ENCODE measurements around the gene TMPRSS6. TPM values are rescaled to one million over a fixed set of nuclear protein-coding genes. Genes with fewer than 3 reads are reported as not detected.

TMPRSS6 gene
- 10 to 100 TPM; 11.3 to 12.4 TPM for total RNA-seq

DNA sequence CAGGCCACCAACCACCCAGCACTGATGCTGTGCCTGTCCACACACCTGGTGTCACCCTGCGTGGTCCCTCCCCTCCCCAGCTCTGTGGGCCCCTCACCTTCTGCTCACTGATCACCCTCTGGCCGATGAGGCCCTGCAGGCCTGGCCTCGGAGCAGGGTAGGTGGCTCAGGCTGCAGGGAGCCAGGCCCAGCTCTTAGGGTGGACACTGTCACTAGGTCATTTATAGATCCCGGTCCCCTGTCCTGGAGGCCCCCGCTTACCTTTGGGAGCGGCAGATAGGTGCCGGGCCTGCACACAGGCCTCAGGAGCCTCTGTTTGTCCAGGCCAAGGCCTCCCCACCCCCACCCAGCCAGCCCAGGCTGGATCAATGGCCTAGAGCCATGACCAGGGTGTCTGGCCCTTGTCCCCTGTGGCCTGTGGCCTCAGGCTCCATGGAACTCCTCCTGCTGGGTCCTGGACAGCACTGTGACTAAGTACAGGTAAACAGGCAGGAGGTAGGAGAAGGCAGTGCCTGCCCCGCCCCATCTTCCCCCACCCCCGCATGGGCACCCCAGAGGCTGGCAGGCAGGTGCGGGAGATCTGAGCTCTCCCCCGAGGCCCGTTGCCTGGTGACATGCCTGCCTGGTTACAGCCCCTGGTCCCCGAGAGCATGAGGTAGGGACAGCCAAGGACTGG lies at the start of gene TMPRSS6:
Gene TMPRSS6, minus strand, starts transcription at position 472 of the 676 bp plus-strand sequence. CDS start 6,296 bp downstream, outside the sequence.
- Mint-ChIP-seq H3K9me3 (no peaks in the 10 kb centered on the region), H3K27ac (no peak within 1 kb of the TSS), H3K27me3 (no peaks in the 10 kb centered on the region), H3K4me1 (ENCODE audit: low read depth) (peaks cover 6% of the 10 kb centered on the region), H3K36me3 (ENCODE audit: low read depth) (no peaks in the 10 kb centered on the region), H3K4me3 (no peak within 1 kb of the TSS)
- TF ChIP-seq, protein P1, sequence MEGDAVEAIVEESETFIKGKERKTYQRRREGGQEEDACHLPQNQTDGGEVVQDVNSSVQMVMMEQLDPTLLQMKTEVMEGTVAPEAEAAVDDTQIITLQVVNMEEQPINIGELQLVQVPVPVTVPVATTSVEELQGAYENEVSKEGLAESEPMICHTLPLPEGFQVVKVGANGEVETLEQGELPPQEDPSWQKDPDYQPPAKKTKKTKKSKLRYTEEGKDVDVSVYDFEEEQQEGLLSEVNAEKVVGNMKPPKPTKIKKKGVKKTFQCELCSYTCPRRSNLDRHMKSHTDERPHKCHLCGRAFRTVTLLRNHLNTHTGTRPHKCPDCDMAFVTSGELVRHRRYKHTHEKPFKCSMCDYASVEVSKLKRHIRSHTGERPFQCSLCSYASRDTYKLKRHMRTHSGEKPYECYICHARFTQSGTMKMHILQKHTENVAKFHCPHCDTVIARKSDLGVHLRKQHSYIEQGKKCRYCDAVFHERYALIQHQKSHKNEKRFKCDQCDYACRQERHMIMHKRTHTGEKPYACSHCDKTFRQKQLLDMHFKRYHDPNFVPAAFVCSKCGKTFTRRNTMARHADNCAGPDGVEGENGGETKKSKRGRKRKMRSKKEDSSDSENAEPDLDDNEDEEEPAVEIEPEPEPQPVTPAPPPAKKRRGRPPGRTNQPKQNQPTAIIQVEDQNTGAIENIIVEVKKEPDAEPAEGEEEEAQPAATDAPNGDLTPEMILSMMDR (IDR thresholded peaks at IDR 0.05), result no peak
- ChIA-PET CTCF (no interaction called here), POLR2A (interaction anchor here (0.6 to 1.3 kb wide), 3 partner anchors 12 to 82 kb away, joined by 3 read pairs; no protein-coding TSS in a partner anchor)
- ATAC-seq, result no peak
- intact Hi-C loops (cut with micrococcal nuclease), result no loop called here
- no peak for DNase-seq

DNA sequence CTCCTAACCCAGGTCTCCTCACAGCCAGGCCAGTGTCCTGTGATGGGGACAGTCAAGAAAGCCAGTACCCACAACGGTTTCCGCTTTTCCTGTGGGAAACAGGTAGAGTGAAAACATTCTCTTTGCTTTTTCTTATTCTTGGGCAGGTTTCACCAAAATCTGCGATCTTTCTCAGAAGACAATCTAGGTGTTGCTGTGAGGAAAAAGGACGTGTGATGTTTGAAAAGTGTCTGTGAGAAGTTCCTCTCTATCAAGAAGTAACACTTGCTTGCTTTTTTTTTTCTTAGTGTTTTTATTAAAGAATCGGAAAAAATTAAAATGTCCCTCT lies 49.4 kb upstream of the TMPRSS6 start:
- no peak for ATAC-seq
- TF ChIP-seq, protein P1 (IDR thresholded peaks at IDR 0.05), result no peak
- CTCF ChIA-PET, result no interaction called here
- Mint-ChIP-seq H3K9me3 (peaks cover 9% of the 10 kb centered on the region), H3K4me1 (ENCODE audit: low read depth) (peaks cover 82% of the 10 kb centered on the region), H3K4me3 (no peak overlapping the region), H3K27me3 (no peaks in the 10 kb centered on the region), H3K27ac (peak overlapping the region; percentile 43), H3K36me3 (ENCODE audit: low read depth) (peaks cover 3% of the 10 kb centered on the region)
- intact Hi-C loops (cut with micrococcal nuclease), result no loop called here
- DNase-seq, result no peak
- POLR2A ChIA-PET, result interaction anchor here (1.8 kb wide), 1 partner anchor 10 kb away, joined by 9 read pairs; the partner anchor contains the start of gene IL2RB

DNA sequence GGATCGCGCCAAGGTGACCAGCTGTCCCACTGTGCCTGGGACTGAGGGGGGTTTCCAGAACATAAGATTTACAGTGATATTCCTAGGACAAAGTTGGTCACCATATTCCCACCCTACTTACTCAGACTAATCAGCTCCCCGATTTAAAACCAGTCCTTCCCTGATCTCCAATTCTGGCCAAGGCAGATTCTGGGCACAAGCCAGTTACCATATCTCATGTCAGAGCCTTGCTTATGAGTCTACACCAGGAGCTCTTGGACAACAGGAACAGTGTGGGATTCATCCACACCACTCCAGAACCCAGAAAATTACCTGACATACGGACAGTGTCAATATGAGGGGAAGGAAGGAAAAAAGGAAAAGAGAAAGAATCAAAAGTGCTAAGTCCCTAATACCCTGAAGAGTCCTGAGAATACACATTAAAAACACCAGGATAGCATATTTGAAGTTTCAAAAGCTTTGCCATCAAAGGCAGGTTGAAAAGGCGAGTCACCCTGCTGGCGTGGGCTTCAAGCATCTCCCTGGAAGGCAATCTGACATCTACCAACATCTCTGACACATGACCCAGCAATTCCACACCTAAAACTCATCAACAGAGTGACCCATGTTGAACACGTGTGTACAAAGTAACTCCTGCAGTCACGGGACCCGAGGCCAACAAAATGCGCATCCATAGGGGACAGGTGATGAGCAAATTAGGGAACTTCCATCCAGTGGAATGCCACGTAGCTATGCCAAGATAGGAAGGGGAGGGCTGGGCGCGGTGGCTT lies 48.2 kb upstream of the TMPRSS6 start:
- Mint-ChIP-seq H3K4me3 (no peak overlapping the region), H3K36me3 (ENCODE audit: low read depth) (peaks cover 3% of the 10 kb centered on the region), H3K27ac (peak overlapping the region; percentile 10), H3K27me3 (no peaks in the 10 kb centered on the region), H3K4me1 (ENCODE audit: low read depth) (peaks cover 74% of the 10 kb centered on the region), H3K9me3 (peaks cover 9% of the 10 kb centered on the region)
- ChIA-PET POLR2A (interaction anchor here (1.1 to 1.8 kb wide), 2 partner anchors 9 to 35 kb away, joined by 4 to 9 read pairs; partner anchors contain the start of gene IL2RB), CTCF (interaction anchor here (0.7 to 3.0 kb wide), 3 partner anchors 9 to 42 kb away, joined by 3 to 15 read pairs (median 3); no protein-coding TSS in a partner anchor)
- TF ChIP-seq, protein P1 (IDR thresholded peaks at IDR 0.05), result no peak
- DNase-seq, result peak; percentile 58
- no peak for ATAC-seq
- intact Hi-C loops (cut with micrococcal nuclease), result no loop called here

DNA sequence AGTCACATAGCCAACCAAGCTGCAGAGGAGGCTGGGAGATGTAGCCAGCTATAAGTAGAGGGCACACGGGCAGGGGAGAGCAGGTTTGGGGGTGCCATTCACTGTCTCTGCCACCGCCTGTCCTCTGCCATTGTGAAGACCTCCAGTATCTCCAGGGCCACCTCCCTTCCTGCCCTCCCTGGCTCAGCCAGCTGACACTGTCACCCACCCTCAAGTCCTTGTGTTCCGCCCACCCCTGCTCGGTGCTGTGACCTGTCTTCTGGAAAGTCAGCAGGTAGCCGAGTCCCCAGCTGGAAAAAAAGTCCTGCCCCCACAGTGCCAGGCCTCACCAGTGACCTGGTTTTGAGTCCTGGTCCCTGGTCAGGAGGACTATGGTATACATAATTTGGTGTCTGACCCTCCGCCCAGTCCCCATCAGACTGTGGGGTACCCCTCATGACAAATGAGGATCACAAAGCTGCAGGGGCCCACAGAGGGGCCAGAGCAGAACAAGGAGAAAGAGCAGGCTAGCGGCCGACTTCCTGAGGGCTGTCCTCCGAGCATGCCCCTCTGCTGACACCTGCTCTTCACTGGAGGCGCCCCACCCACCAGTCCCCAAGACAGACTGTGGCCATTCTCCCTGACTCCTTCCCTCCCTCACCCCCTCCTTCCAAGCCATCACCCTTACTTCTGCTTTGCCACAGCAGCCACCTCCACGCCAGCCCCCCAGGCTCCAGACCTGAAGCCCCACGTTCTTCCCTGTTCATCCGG lies 47.3 kb upstream of the TMPRSS6 start:
- Mint-ChIP-seq H3K27ac (no peak overlapping the region), H3K4me1 (ENCODE audit: low read depth) (peaks cover 66% of the 10 kb centered on the region), H3K27me3 (no peaks in the 10 kb centered on the region), H3K36me3 (ENCODE audit: low read depth) (peaks cover 3% of the 10 kb centered on the region), H3K9me3 (peaks cover 10% of the 10 kb centered on the region), H3K4me3 (no peak overlapping the region)
- intact Hi-C loops (cut with micrococcal nuclease), result no loop called here
- no peak for DNase-seq
- CTCF ChIA-PET, result interaction anchor here (0.7 to 3.0 kb wide), 4 partner anchors 10 to 43 kb away, joined by 3 to 15 read pairs (median 3); no protein-coding TSS in a partner anchor
- ATAC-seq, result no peak
- TF ChIP-seq, protein P1 (IDR thresholded peaks at IDR 0.05), result no peak
- POLR2A ChIA-PET, result interaction anchor here (0.6 to 1.8 kb wide), 4 partner anchors 8 to 118 kb away, joined by 3 to 9 read pairs (median 4); partner anchors contain the start of gene IL2RB
